ES-I3 (cell line): ENCODE results near the gene CASP7.

Experiments used
- H3K36me3 ChIP-seq: 2 replicates; pipeline ENCODE4 v1.6.1; 2013; ENCODE audit warnings: mild to moderate bottlenecking, low read length, control low read depth, moderate library complexity; ENCODE audit not compliant: insufficient read depth
- H3K4me1 ChIP-seq: 2 replicates; pipeline ENCODE4 v1.6.1; 2013; ENCODE audit warnings: mild to moderate bottlenecking, control low read depth, low read length; ENCODE audit not compliant: insufficient read depth
- H3K9ac ChIP-seq: 2 replicates; pipeline ENCODE4 v1.6.1; 2013; ENCODE audit warnings: low read depth, mild to moderate bottlenecking, low read length, moderate library complexity
- H3K9me3 ChIP-seq: 2 replicates; pipeline ENCODE4 v1.6.1; 2013; ENCODE audit warnings: mild to moderate bottlenecking, low read length, moderate library complexity; ENCODE audit not compliant: control insufficient read depth, insufficient read depth

The CASP7 gene

GRCh38 chr10:113743594-113743993 is 63.9 kb downstream of the CASP7 start:
- no peaks in the 10 kb centered on the region for H3K36me3 ChIP-seq
- no peak overlapping the region for H3K9ac ChIP-seq
- H3K4me1 ChIP-seq: no peaks in the 10 kb centered on the region
- no peaks in the 10 kb centered on the region for H3K9me3 ChIP-seq

- H3K36me3 ChIP-seq: no peaks in the 10 kb centered on the region
- H3K9ac ChIP-seq: no peak overlapping the region
- H3K4me1 ChIP-seq: no peaks in the 10 kb centered on the region
- no peaks in the 10 kb centered on the region for H3K9me3 ChIP-seq
Measured at GRCh38 chr10:113745374-113745773, 65.7 kb downstream of the CASP7 start.

GRCh38 chr10:113746217-113746957 is 66.7 kb downstream of the CASP7 start:
- no peaks in the 10 kb centered on the region for H3K36me3 ChIP-seq
- H3K9me3 ChIP-seq: no peaks in the 10 kb centered on the region
- no peak overlapping the region for H3K9ac ChIP-seq
- no peaks in the 10 kb centered on the region for H3K4me1 ChIP-seq

GRCh38 chr10:113751181-113751732 is 71.5 kb downstream of the CASP7 start, which contains the start of gene PLEKHS1:
TSS of gene PLEKHS1 (plus strand) at chr10:113751682. CDS start at chr10:113755278, 3,596 bp downstream.
- H3K36me3 ChIP-seq: no peaks in the 10 kb centered on the region
- no peaks in the 10 kb centered on the region for H3K4me1 ChIP-seq
- no peaks in the 10 kb centered on the region for H3K9me3 ChIP-seq
- no peak within 1 kb of the TSS for H3K9ac ChIP-seq

GRCh38 chr10:113752553-113752952 is 72.8 kb downstream of the CASP7 start:
- Histone ChIP-seq H3K9ac (no peak overlapping the region), H3K4me1 (no peaks in the 10 kb centered on the region), H3K9me3 (no peaks in the 10 kb centered on the region)

GRCh38 chr10:113753020-113753692 is 73.4 kb downstream of the CASP7 start:
- H3K4me1 ChIP-seq: no peaks in the 10 kb centered on the region
- H3K36me3 ChIP-seq: no peaks in the 10 kb centered on the region
- H3K9ac ChIP-seq: no peak overlapping the region
- no peaks in the 10 kb centered on the region for H3K9me3 ChIP-seq

More at GRCh38 chr10:113752553-113752952, 72.8 kb downstream of the CASP7 start:
- H3K36me3 ChIP-seq: no peaks in the 10 kb centered on the region

- no peak overlapping the region for H3K9ac ChIP-seq
- no peaks in the 10 kb centered on the region for H3K9me3 ChIP-seq
- H3K36me3 ChIP-seq: no peaks in the 10 kb centered on the region
- no peaks in the 10 kb centered on the region for H3K4me1 ChIP-seq
Measured at GRCh38 chr10:113754125-113754524, 74.4 kb downstream of the CASP7 start.

GRCh38 chr10:113754768-113755167 is 75.1 kb downstream of the CASP7 start:
- Histone ChIP-seq H3K36me3 (no peaks in the 10 kb centered on the region), H3K9ac (no peak overlapping the region)

GRCh38 chr10:113756940-113757543 is 77.3 kb downstream of the CASP7 start:
- Histone ChIP-seq H3K4me1 (no peaks in the 10 kb centered on the region), H3K9me3 (no peaks in the 10 kb centered on the region), H3K36me3 (no peaks in the 10 kb centered on the region), H3K9ac (no peak overlapping the region)

More at GRCh38 chr10:113754768-113755167, 75.1 kb downstream of the CASP7 start:
- no peaks in the 10 kb centered on the region for H3K9me3 ChIP-seq
- no peaks in the 10 kb centered on the region for H3K4me1 ChIP-seq

- Histone ChIP-seq H3K36me3 (no peaks in the 10 kb centered on the region), H3K9me3 (no peaks in the 10 kb centered on the region), H3K4me1 (no peaks in the 10 kb centered on the region), H3K9ac (no peak overlapping the region)
Measured at GRCh38 chr10:113762083-113762482, 82.4 kb downstream of the CASP7 start.

- H3K4me1 ChIP-seq: no peaks in the 10 kb centered on the region
- H3K36me3 ChIP-seq: no peaks in the 10 kb centered on the region
- no peak overlapping the region for H3K9ac ChIP-seq
- H3K9me3 ChIP-seq: no peaks in the 10 kb centered on the region
Measured at GRCh38 chr10:113764582-113764981, 84.9 kb downstream of the CASP7 start.

GRCh38 chr10:113765910-113766309 is 86.2 kb downstream of the CASP7 start:
- H3K9me3 ChIP-seq: no peaks in the 10 kb centered on the region
- no peak overlapping the region for H3K9ac ChIP-seq
- no peaks in the 10 kb centered on the region for H3K4me1 ChIP-seq
- H3K36me3 ChIP-seq: no peaks in the 10 kb centered on the region

GRCh38 chr10:113767222-113767621 is 87.5 kb downstream of the CASP7 start:
- Histone ChIP-seq H3K9ac (no peak overlapping the region), H3K9me3 (no peaks in the 10 kb centered on the region), H3K36me3 (no peaks in the 10 kb centered on the region), H3K4me1 (no peaks in the 10 kb centered on the region)

GRCh38 chr10:113770346-113770745 is 90.6 kb downstream of the CASP7 start:
- Histone ChIP-seq H3K9me3 (no peaks in the 10 kb centered on the region), H3K36me3 (no peaks in the 10 kb centered on the region), H3K4me1 (no peaks in the 10 kb centered on the region), H3K9ac (no peak overlapping the region)
